ENCODE results near the gene BDKRB2. TPM values are rescaled to one million over a fixed set of nuclear protein-coding genes. Genes with fewer than 3 reads are reported as not detected.

BDKRB2 gene
- total RNA-seq, 1 experiment from 2014 or later, result 0.21 TPM

- intact Hi-C loops (cut with micrococcal nuclease; ENCODE audit: unreplicated experiment), result no loop called here
- ChIA-PET POLR2A (ENCODE audit: low non-redundant PET) (no interaction called here), CTCF (interaction anchor here (1.2 kb wide), 1 partner anchor 127 kb away, joined by 3 read pairs; no protein-coding TSS in a partner anchor)
- DNase-seq (ENCODE audit: low spot score), result no peak
- H3K9me3 ChIP-seq (ENCODE audit: low read depth, low read length, poor library complexity, severe bottlenecking), result no peaks in the 10 kb centered on the region
- H3K36me3 ChIP-seq (ENCODE audit: insufficient read depth, low read length, poor library complexity, severe bottlenecking), result no peaks in the 10 kb centered on the region
- peaks cover 4% of the 10 kb centered on the region for H3K27me3 ChIP-seq (replicated peaks; ENCODE audit: insufficient read depth, low read depth, low read length, poor library complexity)
- H3K4me1 ChIP-seq (ENCODE audit: insufficient read depth, low read length, poor library complexity, severe bottlenecking), result peaks cover 16% of the 10 kb centered on the region
- TF ChIP-seq CTCF (conservative IDR thresholded peaks at IDR 0.05; ENCODE audit: low read depth, low read length) (no peak), EZH2 (IDR thresholded peaks at IDR 0.05; ENCODE audit: borderline replicate concordance, low read depth, low read length, poor library complexity, severe bottlenecking) (no peak)
- no peak overlapping the region for H3K27ac ChIP-seq (ENCODE audit: low read depth, low read length, poor library complexity, severe bottlenecking)
- BruUV-seq (replicated peaks), result no TSS peak
- H3K4me3 ChIP-seq (ENCODE audit: low read depth, low read length, poor library complexity, severe bottlenecking), result no peak overlapping the region
Observed at GRCh38 chr14:96225213-96225612, 20.6 kb downstream of the BDKRB2 start.

GRCh38 chr14:96225745-96226151, 21.1 kb downstream of the BDKRB2 start:
- DNase-seq (ENCODE audit: low spot score), result no peak
- H3K27ac ChIP-seq (ENCODE audit: low read depth, low read length, poor library complexity, severe bottlenecking), result no peak overlapping the region
- peaks cover 16% of the 10 kb centered on the region for H3K4me1 ChIP-seq (ENCODE audit: insufficient read depth, low read length, poor library complexity, severe bottlenecking)
- intact Hi-C loops (cut with micrococcal nuclease; ENCODE audit: unreplicated experiment), result no loop called here
- ChIA-PET POLR2A (ENCODE audit: low non-redundant PET) (no interaction called here), CTCF (interaction anchor here (1.2 kb wide), 1 partner anchor 127 kb away, joined by 3 read pairs; no protein-coding TSS in a partner anchor)
- peaks cover 4% of the 10 kb centered on the region for H3K27me3 ChIP-seq (replicated peaks; ENCODE audit: insufficient read depth, low read depth, low read length, poor library complexity)
- H3K4me3 ChIP-seq (ENCODE audit: low read depth, low read length, poor library complexity, severe bottlenecking), result no peak overlapping the region
- H3K9me3 ChIP-seq (ENCODE audit: low read depth, low read length, poor library complexity, severe bottlenecking), result no peaks in the 10 kb centered on the region
- TF ChIP-seq CTCF (conservative IDR thresholded peaks at IDR 0.05; ENCODE audit: low read depth, low read length) (no peak), EZH2 (IDR thresholded peaks at IDR 0.05; ENCODE audit: borderline replicate concordance, low read depth, low read length, poor library complexity, severe bottlenecking) (no peak)
- H3K36me3 ChIP-seq (ENCODE audit: insufficient read depth, low read length, poor library complexity, severe bottlenecking), result no peaks in the 10 kb centered on the region
- no TSS peak for BruUV-seq (replicated peaks)

GRCh38 chr14:96227428-96227827, 22.8 kb downstream of the BDKRB2 start:
- Histone ChIP-seq H3K36me3 (ENCODE audit: insufficient read depth, low read length, poor library complexity, severe bottlenecking) (no peaks in the 10 kb centered on the region), H3K27me3 (replicated peaks; ENCODE audit: insufficient read depth, low read depth, low read length, poor library complexity) (peaks cover 4% of the 10 kb centered on the region), H3K9me3 (ENCODE audit: low read depth, low read length, poor library complexity, severe bottlenecking) (no peaks in the 10 kb centered on the region), H3K4me1 (ENCODE audit: insufficient read depth, low read length, poor library complexity, severe bottlenecking) (peaks cover 16% of the 10 kb centered on the region), H3K4me3 (ENCODE audit: low read depth, low read length, poor library complexity, severe bottlenecking) (no peak overlapping the region), H3K27ac (ENCODE audit: low read depth, low read length, poor library complexity, severe bottlenecking) (no peak overlapping the region)
- intact Hi-C loops (cut with micrococcal nuclease; ENCODE audit: unreplicated experiment), result no loop called here
- POLR2A ChIA-PET (ENCODE audit: low non-redundant PET), result no interaction called here
- CTCF ChIA-PET, result no interaction called here
- no peak for DNase-seq (ENCODE audit: low spot score)
- TF ChIP-seq CTCF (conservative IDR thresholded peaks at IDR 0.05; ENCODE audit: low read depth, low read length) (no peak), EZH2 (IDR thresholded peaks at IDR 0.05; ENCODE audit: borderline replicate concordance, low read depth, low read length, poor library complexity, severe bottlenecking) (no peak)
- no TSS peak for BruUV-seq (replicated peaks)

All from A673 (cell line).